HG02973 (cell line): ENCODE results near the gene MARCHF10.

ENCODE experiments used
- ATAC-seq: cut with Tn5 transposase; IDR thresholded peaks from one replicate; pipeline ENCODE4 v1.9.1; 2021; ENCODE audit warnings: moderate library complexity; ENCODE audit not compliant: unreplicated experiment

MARCHF10 gene

DNA sequence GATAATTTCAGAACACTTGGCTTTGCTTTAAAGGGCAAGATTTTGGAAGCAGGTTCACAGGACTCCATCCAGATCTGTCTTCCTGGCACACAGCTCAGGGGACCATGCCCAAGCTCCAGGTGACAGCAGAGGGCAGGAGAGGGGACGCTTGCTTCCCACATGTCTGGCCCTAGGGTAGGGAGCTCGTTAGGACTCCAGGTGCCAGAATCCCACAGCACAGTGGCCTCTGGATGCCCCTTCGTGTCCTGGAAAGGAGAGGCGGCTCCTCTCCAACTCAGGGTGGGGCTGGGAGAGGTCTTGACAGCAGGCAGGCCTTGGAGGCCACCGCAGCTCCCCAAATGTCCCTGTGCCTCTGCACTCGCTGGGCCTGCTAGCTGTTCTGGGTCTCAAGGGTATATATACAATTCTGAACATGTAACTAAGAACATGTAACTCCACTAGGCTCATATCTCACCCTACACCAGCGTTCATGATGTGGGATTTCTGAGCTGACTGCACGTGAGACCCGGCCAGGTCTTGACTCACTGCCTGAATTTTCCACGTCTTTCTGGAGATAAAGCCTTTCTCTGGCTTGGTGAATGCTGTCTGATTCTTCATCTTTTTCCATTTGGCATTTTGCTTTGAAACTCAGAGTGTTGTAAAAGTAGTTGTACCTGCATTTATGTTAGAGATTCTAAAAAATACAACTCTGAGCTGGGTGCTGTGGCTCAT is 52.8 kb downstream of the MARCHF10 start:
- ATAC-seq: no peak

DNA sequence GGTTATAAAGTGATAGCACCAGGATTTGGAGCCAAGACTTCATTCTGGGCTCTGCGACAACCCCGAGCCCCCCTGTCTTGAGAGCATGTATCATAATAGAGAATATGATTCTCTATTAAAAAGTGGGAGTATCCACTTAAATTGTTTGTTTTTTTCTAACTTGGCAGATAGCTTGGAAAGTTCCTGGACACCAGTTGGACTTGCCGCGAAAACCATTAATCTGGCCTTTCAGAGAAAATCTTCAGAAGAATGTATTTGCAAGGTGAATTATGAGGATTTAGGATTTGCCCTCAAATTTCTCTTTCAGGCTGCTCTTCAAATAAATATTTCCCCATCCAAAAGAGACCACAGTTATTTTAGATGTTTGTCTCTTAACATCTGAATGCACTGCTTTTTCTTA is 53.5 kb downstream of the MARCHF10 start:
- no peak for ATAC-seq

DNA sequence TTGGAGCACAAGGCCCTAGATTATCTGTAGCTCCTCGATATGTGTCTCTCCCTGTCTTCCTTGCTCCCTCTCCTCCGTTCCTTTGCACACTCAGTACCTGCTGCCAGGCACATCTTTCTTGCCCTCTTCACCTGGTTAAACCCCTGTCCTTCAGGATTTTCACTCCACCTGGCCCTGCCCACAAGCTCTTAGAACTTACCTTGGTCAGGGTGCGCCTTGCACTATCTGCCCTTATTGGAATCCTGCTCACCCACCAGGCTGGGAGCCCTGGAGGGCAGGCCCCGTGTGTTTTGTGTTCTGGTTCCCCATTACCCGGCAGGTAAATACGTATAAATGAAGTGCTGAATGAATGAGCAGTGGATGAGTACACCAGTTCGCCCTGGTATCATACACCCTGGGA is 54.6 kb downstream of the MARCHF10 start:
- ATAC-seq: no peak

DNA sequence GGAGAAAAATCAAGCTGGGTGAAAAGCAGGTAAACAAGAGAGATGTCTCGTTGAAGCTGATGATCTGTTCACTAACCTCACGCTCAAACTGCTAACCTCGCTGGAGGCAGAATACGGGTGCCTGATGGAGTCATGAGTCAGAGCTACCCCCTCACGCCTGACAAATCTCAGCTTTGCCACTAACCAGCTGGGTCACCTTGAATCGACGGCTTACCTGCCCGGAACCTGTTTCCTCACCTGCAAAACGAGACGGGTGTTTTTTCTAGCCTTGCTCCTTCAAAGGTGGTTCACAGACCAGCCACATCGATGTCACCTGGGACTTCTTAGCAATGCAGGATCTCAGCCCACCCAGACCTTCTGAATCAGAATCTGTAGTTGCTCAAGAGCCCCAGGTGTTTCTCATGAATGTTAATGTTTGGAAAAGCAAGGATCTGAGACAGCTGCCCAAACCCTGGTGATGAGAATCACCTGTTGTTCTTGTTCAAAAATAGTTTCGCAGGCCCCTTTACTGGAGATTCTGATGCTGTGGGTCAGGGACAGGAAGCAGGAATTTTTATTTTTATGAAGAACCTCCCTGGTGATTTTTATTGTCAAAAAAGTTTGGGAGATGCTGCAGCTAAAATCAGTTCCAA is 56.9 kb downstream of the MARCHF10 start:
- no peak for ATAC-seq

DNA sequence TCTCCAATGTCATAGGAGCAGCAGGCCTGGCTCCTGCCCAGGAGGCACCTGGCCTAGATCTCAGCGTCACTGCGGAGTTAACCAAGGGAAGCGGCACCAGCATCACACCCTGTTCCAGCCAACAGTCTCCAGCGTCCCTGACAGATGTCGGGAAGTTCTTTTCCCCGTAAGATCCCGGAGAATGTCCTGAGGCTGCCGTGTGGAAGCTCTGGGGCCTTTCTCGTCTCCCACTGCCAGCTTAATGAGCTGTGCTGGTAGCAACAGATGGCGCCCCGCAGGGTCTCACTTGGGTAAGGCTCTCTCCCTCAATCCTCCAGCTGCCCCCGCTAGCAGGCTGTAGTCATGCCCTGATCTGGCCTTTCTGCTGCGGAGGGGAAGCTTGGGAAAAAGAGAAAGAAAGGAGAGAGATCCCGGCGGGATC is 57.5 kb downstream of the MARCHF10 start:
- no peak for ATAC-seq

DNA sequence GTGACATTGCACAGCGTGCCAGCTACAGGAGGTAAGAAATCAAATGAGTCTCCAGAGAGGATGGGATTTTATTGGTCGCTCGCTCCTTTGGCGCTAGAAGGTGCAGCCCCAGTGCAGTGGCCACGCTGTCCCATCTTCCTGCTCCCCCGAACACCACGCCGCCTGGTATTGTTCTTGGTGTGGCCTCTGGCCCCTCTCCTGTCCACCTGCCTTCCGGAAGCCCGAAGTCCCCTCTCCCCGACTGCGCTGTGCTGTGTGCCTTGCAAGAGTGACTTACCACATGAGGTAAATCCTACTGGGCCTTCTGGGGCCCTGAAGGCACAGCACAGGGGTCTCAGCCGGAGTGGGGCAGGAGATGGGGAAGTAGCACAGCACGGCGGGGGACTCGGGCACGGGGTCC is 58.2 kb downstream of the MARCHF10 start:
- ATAC-seq: no peak

DNA sequence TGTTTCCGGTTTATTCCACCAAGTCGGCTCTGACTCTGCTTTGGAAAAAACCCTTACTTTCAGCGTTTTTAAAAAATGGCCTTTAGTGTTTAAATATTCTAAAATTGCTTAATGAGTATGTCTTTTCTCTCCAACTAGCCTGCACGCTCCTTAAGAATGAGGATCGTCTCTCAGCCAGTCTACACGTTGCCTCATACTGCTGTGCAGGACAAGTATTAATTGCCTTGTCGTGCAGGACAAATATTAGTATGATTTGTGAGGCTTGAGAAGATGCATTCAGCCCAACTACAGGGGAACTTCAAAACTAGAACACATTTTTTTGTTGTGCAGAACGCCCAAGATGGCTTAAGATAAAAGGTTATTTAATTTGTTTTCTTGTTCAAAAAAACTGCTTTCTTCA is 61.2 kb downstream of the MARCHF10 start:
- no peak for ATAC-seq

DNA sequence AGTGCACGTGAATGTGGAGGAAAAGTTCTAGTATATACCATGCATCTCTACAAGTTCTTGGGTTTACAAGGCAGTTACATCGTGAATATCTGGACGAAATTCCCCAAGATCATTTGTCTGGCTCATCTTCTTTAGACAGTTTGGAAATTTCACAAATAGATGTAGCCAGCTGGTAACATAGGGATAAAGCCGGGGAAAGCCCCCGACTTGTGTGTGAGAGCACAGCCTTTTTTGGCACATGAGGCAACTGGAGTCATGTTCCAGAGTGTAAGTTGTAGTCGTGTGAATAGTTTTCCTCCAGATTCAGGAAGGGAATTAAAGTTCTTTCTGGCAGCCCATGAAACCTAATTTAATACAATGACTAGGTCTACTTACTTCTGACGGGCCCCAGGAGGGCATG is 62.3 kb downstream of the MARCHF10 start:
- no peak for ATAC-seq

DNA sequence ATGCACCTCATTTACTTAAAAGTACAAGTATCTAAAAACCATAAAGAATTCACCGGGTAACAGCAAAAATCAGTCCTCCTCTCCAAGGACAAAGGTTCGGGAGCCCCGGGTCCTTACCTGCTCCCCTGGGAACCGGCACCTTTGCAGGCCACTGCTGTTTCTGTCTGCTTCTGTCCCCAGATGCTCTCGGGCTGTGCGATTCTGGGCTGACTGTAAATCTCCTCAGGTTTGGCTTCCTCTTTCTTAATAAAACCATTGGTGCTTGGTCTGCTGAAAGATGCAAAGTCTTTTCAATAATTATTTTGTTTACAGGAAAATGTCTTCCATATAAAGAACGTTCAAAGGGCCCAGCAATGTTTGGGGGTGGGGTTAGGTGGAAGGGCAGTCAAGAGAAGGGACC is 63.9 kb downstream of the MARCHF10 start:
- no peak for ATAC-seq

DNA sequence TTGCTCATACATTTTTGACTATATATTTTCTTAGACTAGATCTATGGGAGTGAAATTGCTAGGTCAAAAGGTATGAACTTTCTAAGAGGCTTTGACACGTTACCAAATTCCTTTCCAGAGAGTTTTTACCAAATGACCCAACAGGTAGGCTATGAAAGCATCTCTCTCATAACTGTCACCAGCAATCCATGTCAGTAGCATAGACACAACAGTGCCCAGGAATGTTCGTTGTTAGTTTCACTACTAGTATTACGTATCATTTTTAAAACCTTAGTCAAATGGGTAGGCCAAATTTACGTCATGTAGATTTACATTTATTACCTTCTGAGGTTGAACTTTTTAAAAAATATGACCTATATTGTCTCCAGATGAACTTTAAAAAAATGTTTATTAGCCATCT is 66.8 kb downstream of the MARCHF10 start:
- ATAC-seq: peak; percentile 76

DNA sequence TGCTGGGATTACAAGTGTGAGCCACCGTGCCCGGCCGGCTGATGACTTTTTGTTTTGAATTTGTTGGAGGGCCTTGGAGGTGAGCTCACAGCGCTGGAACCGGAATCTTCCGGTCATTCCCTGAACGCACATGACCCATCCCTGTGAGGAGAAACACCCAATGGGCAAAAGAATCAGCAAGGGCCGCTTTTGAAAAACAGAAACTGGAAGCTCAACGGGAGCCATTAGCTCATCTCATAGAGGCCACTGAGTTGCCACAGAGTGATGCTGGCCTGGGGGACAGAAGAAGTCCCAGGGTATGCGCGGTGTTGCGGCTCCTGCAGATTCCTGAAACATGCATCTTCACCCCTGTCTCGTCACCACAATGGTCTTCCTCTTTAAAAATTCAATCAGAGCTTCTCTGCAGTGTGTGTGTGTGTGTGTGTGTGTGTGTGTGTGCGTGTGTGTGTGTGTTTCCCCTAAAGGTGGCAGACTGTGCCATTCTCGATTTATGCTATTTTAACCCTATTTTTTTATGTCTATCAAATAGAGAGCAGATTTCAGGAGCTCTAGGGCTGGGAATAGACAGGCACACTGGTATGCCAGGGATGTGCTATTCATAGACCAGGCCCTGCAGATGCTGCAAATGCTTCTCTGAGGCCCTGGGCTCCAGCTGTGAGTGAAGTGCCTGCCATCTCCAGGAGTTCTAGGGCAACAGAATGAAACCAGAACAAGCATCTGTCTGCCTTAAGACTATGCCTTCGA is 68.3 kb downstream of the MARCHF10 start:
- ATAC-seq: no peak

DNA sequence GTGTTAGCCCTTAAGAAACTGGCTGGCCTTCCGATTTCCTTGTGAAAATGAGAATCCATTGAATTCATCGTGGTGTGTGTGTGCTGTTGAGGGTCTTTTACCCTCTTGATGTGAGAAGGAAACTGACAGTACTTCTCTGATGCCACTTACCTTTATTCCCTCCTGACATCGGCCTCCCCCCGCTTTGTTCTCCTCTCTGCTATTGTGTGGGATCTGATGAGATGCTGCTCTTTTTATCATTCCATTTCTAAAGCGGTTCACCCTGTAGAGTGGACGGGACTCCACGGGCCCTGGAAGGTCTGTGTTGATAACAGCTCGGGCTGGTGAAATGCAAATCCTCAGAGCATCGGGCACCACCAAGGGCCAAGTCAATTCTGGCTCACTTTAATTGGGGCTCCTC is 69.8 kb downstream of the MARCHF10 start:
- no peak for ATAC-seq

DNA sequence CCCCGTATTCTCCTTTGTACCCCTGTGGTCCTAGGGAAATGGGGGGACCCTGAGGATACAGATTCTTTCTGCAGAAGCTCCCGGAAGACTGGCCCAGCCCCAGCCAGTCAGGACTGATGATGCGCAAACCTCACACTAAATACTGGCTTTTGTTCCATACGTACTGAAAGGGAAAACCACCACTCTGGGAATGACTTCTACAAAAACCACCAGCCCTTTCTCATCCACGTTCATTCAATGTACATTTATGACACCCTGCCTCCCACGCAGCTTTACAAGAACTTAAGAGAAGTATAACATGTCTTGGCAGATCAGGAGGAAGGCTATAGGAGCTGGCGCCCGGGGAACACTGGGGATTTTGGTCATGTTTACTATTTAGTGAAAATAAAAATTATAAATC is 70.6 kb downstream of the MARCHF10 start:
- ATAC-seq: no peak

DNA sequence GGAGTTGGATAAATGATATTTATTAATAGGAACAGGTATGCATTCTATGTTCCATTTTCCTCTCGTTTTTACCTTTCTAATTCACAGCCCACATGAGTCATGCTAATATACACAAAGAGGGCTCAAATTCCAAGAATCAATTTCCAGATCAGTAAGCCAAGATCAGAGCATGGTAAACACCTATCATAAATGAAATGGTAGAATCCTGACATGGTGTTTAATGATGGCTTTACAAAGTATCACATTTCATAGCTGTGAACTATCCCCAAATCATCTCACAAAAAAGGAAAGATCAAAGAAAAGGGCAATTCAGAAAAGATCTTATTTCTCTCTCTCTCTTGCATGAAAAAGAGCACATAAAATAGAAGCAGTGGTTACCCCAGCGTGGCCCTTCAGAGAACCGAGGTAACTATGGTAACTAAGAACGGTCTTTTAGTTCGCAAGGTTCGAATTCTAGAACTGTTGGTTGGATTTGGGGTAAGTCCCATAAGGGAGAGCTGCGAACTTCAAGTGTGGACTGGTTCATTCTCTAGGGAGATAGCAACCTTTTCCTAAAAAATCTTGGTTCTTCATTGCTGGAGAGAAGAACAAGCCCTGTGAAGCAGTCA is 73.0 kb downstream of the MARCHF10 start:
- ATAC-seq: no peak

DNA sequence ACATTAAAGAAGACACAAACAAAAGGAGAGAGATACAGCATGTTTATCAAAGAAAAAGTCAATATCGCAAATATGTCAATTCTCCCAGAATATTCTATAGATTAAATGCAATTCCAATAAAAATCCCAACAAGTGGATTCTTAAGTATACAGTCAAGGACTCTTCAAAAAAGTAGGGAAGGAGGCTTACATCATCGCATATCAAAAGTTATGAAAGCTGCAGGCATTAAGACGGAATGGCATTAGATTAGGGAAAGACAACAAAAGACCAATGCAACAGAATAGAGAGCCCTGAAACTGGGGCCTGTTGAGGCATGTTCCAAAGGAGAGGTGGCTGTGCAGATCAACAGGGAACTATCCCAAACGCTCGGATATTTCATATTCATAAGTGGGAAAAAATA is 76.0 kb downstream of the MARCHF10 start:
- no peak for ATAC-seq

DNA sequence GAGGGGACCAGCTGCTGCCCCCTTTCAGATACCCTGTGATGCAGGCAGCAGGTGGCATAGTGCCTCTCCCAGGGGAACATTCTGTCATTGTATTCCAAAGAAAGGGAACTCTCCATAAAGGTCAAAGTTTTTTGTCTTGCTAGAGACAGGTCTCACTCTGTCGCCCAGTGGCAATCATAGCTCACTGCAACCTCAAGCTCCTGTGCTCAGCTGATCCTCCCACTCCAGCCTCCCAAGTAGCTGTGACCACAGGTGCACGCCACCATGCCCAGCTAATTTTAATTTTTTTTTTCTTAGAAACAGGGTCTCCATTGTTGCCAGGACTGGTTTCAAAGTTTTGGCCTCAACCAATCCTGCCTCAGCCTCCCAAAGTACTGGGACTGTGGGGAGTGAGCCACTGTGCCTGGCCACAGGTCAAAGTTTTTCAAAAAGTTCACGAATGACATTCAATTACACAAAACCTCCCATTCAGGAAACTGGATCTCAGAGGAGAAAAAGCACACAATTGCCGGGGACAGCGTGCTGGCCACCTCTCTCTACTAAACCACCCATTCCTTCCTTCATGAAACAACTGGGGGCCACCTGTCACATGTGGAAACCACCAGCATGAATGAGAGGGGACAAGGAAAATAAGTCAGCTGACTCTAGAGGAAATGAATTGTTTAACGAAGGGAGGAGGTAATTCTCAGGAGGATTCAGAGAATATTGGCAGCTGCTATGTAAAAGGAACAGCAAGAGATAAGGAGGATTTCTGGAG is 80.0 kb downstream of the MARCHF10 start:
- ATAC-seq: no peak

DNA sequence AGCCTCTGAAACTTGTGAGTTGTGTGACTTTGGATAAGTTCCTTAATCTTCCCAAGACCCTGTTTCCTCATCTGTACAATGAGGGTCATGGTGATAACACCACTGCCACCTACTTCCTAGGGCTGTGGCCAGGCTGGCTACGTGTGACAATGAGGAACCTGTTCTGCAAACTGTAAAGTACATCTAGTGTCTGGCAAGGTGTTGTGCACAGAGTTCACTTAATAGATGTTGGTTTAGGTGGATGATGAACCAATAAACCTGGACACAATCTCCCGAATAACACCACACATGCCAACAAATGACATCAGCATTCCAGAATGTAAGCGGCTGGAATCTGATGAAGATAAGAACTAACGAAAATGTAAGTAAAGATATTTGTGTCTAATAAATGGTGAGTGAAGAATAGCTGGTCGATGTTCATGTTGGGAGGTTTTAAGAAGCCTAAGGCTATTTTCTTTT is 82.3 kb downstream of the MARCHF10 start:
- ATAC-seq: no peak

DNA sequence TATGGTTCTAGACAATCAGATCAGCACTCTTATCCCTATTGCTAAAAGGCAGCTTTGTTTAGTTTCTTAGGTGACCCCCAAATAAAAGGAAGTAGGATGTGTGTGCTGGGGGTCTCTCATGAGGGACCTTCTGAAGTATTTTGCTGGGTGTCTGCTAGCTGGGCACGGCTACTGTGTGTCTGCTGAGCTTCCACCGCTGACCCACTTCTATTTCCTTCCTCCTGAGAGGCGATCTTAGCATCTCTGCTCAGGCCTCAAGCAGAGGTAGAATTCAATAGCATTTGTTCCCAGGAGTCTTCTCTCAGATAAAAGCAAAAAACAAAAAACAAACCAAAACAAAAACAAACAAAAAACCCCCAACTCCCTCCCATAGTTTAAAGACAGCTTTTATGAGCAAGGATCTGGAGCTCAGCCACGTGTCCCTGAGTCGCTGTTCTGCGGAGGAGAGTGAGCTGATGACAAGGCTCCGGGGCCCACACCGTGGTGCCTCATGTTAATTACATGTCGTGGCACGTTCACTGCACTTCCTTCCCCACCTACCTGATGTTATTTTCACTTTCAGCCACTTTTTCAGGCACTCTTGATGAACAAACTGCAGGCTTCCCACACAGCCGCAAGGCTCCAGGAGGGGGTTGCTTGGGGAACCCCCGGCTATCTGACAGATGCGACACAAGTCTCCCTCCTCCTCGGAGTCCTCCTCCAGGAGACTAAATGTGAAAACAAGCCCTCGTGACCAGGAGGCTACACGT is 83.5 kb downstream of the MARCHF10 start:
- ATAC-seq: peak; percentile 93

DNA sequence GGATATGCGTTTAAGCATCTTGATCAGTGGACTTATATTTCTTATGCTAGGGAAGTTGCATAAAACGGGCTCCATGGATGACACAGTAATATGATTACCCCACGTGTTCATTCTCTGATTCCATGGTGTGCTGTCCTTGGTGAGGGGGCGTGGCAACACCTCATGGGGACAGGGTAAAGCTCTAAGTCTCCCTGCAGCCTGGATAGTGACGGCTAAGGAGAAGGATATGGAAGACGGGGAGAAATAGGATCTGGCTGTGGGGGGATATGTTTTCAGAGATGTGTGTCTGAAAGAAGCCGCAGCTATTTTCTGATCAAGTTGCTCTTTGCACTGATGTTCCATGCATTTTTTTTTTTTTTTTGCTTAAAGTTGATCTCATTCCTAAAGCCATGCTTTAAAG is 84.3 kb downstream of the MARCHF10 start:
- ATAC-seq: no peak

DNA sequence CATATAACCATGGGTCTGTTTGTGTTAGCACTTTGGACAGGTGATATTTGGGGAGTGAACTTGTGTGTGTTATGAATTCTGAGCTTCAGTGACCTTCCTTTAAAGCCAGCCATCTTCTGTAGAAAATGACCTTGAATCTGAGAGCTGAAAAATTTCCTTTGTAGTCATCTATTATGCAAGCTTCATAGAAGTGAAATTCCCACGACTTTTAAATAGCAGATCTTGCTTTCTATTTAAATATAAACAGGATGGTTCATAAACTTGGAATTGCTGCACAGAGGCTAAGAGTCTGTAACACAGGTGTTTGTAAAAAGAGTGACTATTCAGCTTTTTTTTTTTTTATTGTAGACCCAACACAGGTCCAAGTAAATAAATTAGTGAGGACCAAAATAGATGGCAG is 85.5 kb downstream of the MARCHF10 start:
- ATAC-seq: no peak
